Natural killer cell (primary cell): Measurements from ENCODE around the gene RC3H1. TPM values are rescaled to one million over a fixed set of nuclear protein-coding genes. Genes with fewer than 3 reads are reported as not detected.
A peak's percentile ranks its signal among the peaks of the same experiment; 100 is the strongest.
"Not testable (repeated sequence)": the region's sequence is repeated elsewhere in the genome, so short reads cannot be mapped to it uniquely, and the experiment has no call there.

Source experiments
- ATAC-seq, 3 donors: fragments of 150-1000 bp in 2 of 3; fragments of 200-7000 bp in 1 of 3; cut with Tn5 transposase; 1 replicate in 1 of 3; 2 replicates in 2 of 3; pipeline ENCODE4 v1.10.0; 2021; ENCODE audit warnings: mild to moderate bottlenecking in 2 of 3, moderate library complexity in 2 of 3
- DNase-seq, 2 donors: peaks; one replicate each; pipeline versions ENCODE4 v3.0.0 to v3.0.0-alpha.2; 2013 to 2021; ENCODE audit warnings: mixed read lengths in 1 of 2
- H3K27ac ChIP-seq: one replicate; pipeline ENCODE4 v1.5.1; 2013; ENCODE audit warnings: mild to moderate bottlenecking, low read length
- H3K27me3 ChIP-seq: one replicate; pipeline ENCODE4 v1.6.1; 2013; ENCODE audit warnings: low read length; ENCODE audit not compliant: control insufficient read depth, insufficient read depth
- H3K36me3 ChIP-seq: one replicate; pipeline ENCODE4 v1.6.1; 2013; ENCODE audit warnings: low read length; ENCODE audit not compliant: control insufficient read depth, insufficient read depth
- H3K4me1 ChIP-seq: one replicate; pipeline ENCODE4 v1.6.1; 2013; ENCODE audit warnings: low read length; ENCODE audit not compliant: control insufficient read depth, insufficient read depth
- H3K4me3 ChIP-seq: one replicate; pipeline ENCODE4 v1.5.1; 2013; ENCODE audit warnings: low read length
- H3K9me3 ChIP-seq: one replicate; pipeline ENCODE4 v1.6.1; 2013; ENCODE audit warnings: low read length; ENCODE audit not compliant: control insufficient read depth, insufficient read depth
- H3K27ac Mint-ChIP-seq, 2 donors: one replicate each; pipeline ENCODE4 v1.8.0; 2022; ENCODE audit warnings: mild to moderate bottlenecking in 2 of 2, mixed read lengths in 2 of 2, moderate library complexity in 1 of 2
- H3K27me3 Mint-ChIP-seq, 2 donors: one replicate each; pipeline ENCODE4 v1.8.0; 2022; ENCODE audit warnings: low read depth in 2 of 2, mixed read lengths in 2 of 2
- H3K36me3 Mint-ChIP-seq: one replicate; pipeline ENCODE4 v1.8.0; 2022; ENCODE audit warnings: mixed read lengths
- H3K4me1 Mint-ChIP-seq, 2 donors: one replicate each; pipeline ENCODE4 v1.8.0; 2022; ENCODE audit warnings: mixed read lengths in 2 of 2
- H3K4me3 Mint-ChIP-seq: one replicate; pipeline ENCODE4 v1.8.0; 2022; ENCODE audit warnings: mild to moderate bottlenecking, moderate library complexity, mixed read lengths
- H3K9me3 Mint-ChIP-seq, 2 donors: one replicate each; pipeline ENCODE4 v1.8.0; 2022; ENCODE audit warnings: mixed read lengths in 2 of 2
- CTCF ChIP-seq: fragments of 200-600 bp; IDR thresholded peaks from one replicate; pipeline ENCODE4 v1.8.0; 2022; ENCODE audit warnings: antibody characterized with exemption
- WGBS: methylation state at CpG from one replicate; pipeline ENCODE4 v1.1.7; 2013; ENCODE audit warnings: missing lambda C conversion rate; ENCODE audit not compliant: insufficient coverage; 5-methylcytosine and 5-hydroxymethylcytosine counted together
- intact Hi-C: fragments of 100-400 bp; cut with micrococcal nuclease; formaldehyde crosslinking; loops from one replicate; pipeline ENCODE4 v1.14.2; 2022
- total RNA-seq, 4 donors: library from RNA; stranded (reverse); fragments of 120-200 nt in 1 of 4; gene quantifications; one replicate each; pipeline versions ENCODE4 v1.2.3 to v1.2.4, GENCODE V29; 2013 to 2022

Gene RC3H1
- total RNA-seq, 3 donors from 2014 or later (not counting 1 experiment from before 2014, with no cell fraction given): 67.8 to 82.1 (median 78.9) TPM

- ATAC-seq (no peak), DNase-seq (no peak)
- no peaks in the 10 kb centered on the region for H3K9me3 Mint-ChIP-seq
- intact Hi-C loops: no loop called here
- Histone ChIP-seq H3K27me3 (no peaks in the 10 kb centered on the region), H3K36me3 (peaks cover 80% of the 10 kb centered on the region), H3K4me3 (no peak overlapping the region), H3K27ac (no peak overlapping the region), H3K9me3 (no peaks in the 10 kb centered on the region), H3K4me1 (no peaks in the 10 kb centered on the region)
- peak overlapping the region in 1 of 2 donors; percentile 11 for H3K27ac Mint-ChIP-seq
- no peak overlapping the region for H3K4me3 Mint-ChIP-seq
- peaks cover 6 to 9% of the 10 kb centered on the region in 2 donors for H3K4me1 Mint-ChIP-seq
- WGBS: 100% methylated on average over 1 of the region's 3 CpGs
- no peak for TF ChIP-seq CTCF
- no peaks in the 10 kb centered on the region for H3K27me3 Mint-ChIP-seq
- H3K36me3 Mint-ChIP-seq: peaks cover 26% of the 10 kb centered on the region
These were observed 51.9 kb downstream of the RC3H1 start for GRCh38 chr1:173970252-173970651.

- H3K36me3 Mint-ChIP-seq: peaks cover 20% of the 10 kb centered on the region
These were observed 56.3 kb downstream of the RC3H1 start for GRCh38 chr1:173965896-173966295.

GRCh38 chr1:173963477-173963876 lies 58.7 kb downstream of the RC3H1 start:
- intact Hi-C loops: no loop called here
- DNase-seq: no peak
- H3K36me3 ChIP-seq: peaks cover 80% of the 10 kb centered on the region
- H3K9me3 ChIP-seq: no peaks in the 10 kb centered on the region
- H3K27me3 ChIP-seq: no peaks in the 10 kb centered on the region
- no peak for TF ChIP-seq CTCF
- H3K4me3 ChIP-seq: no peak overlapping the region
- Mint-ChIP-seq H3K27ac (peak overlapping the region; percentile 2 to 27), H3K36me3 (peaks cover 21% of the 10 kb centered on the region), H3K27me3 (no peaks in the 10 kb centered on the region), H3K4me3 (no peak overlapping the region), H3K4me1 (peaks cover 6 to 12% of the 10 kb centered on the region in 2 donors), H3K9me3 (no peaks in the 10 kb centered on the region)
- no peak for ATAC-seq
- H3K27ac ChIP-seq: no peak overlapping the region
- WGBS: no CpG with 5 or more reads among the region's 1 CpG
- H3K4me1 ChIP-seq: no peaks in the 10 kb centered on the region

More at GRCh38 chr1:173965896-173966295, 56.3 kb downstream of the RC3H1 start:
- H3K4me3 Mint-ChIP-seq, H3K9me3 Mint-ChIP-seq, H3K27me3 Mint-ChIP-seq, H3K9me3 ChIP-seq, intact Hi-C loops, H3K4me1 ChIP-seq, DNase-seq, H3K27ac Mint-ChIP-seq, H3K4me3 ChIP-seq, H3K27me3 ChIP-seq, ATAC-seq, H3K27ac ChIP-seq, H3K4me1 Mint-ChIP-seq: not testable (repeated sequence)
- WGBS: 93% methylated on average over 5 of the region's 5 CpGs
- H3K36me3 ChIP-seq: peaks cover 79% of the 10 kb centered on the region

GRCh38 chr1:173960625-173961024 lies 61.5 kb downstream of the RC3H1 start:
- Mint-ChIP-seq H3K9me3 (no peaks in the 10 kb centered on the region), H3K4me1 (peaks cover 6 to 12% of the 10 kb centered on the region in 2 donors), H3K27me3 (no peaks in the 10 kb centered on the region), H3K36me3 (peaks cover 8% of the 10 kb centered on the region), H3K4me3 (no peak overlapping the region), H3K27ac (peak overlapping the region; percentile 4 to 78)
- peaks cover 68% of the 10 kb centered on the region for H3K36me3 ChIP-seq
- H3K4me3 ChIP-seq: no peak overlapping the region
- ATAC-seq (no peak), DNase-seq (no peak)
- no peak for TF ChIP-seq CTCF
- 63% methylated on average over 3 of the region's 5 CpGs for WGBS
- H3K4me1 ChIP-seq: no peaks in the 10 kb centered on the region
- no peak overlapping the region for H3K27ac ChIP-seq
- no peaks in the 10 kb centered on the region for H3K9me3 ChIP-seq
- intact Hi-C loops: no loop called here
- H3K27me3 ChIP-seq: no peaks in the 10 kb centered on the region
